Panc1 (cell line): ENCODE data around the gene BNC1.

Experiments
- POLR2AphosphoS5 ChIP-seq: IDR thresholded peaks from 2 replicates; pipeline ENCODE4 v1.6.1; 2012; ENCODE audit warnings: mild to moderate bottlenecking, low read depth, low read length, moderate library complexity
- REST ChIP-seq, 2 experiments: IDR thresholded peaks; 2 replicates each; pipeline ENCODE4 v1.6.1; 2011 to 2012; ENCODE audit warnings: low read depth in 2 of 2, control low read depth in 1 of 2, low read length in 1 of 2, mild to moderate bottlenecking in 1 of 2, moderate library complexity in 1 of 2; ENCODE audit not compliant: insufficient read depth in 1 of 2
- SIN3A ChIP-seq: IDR thresholded peaks from 2 replicates; pipeline ENCODE4 v1.6.1; 2012; ENCODE audit warnings: low read depth, mild to moderate bottlenecking, low read length, moderate library complexity, borderline replicate concordance; ENCODE audit not compliant: insufficient read depth
- TCF7L2 ChIP-seq: IDR thresholded peaks from 2 replicates; pipeline ENCODE4 v1.6.1; 2011; ENCODE audit warnings: mild to moderate bottlenecking, low read depth, low read length, inconsistent platforms
- TF ChIP-seq, protein P1 (sequence below): fragments of 450-650 bp; IDR thresholded peaks from 2 replicates; pipeline ENCODE4 v1.5.1; 2017; ENCODE audit warnings: mild to moderate bottlenecking

DNA sequence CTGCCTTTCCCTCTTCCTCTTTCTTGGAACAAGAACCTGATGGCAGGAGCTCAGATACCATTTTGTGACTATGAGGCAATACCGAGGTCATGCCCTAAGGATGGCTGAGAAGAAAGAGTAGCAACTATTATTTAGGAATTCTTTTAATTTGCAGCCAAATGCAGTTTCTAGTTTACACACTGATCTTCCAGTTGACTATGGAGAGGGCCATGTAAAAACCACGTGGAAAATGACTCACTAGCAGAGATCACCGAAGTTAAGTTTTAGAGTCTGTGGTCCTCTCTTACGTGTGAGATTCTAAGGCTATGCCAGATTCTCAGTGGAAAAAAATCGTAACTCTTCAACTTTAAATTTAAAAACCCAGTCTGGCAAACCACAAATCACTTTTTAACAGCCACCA, 7.8 kb downstream of the BNC1 start:
- TF ChIP-seq, protein P1, sequence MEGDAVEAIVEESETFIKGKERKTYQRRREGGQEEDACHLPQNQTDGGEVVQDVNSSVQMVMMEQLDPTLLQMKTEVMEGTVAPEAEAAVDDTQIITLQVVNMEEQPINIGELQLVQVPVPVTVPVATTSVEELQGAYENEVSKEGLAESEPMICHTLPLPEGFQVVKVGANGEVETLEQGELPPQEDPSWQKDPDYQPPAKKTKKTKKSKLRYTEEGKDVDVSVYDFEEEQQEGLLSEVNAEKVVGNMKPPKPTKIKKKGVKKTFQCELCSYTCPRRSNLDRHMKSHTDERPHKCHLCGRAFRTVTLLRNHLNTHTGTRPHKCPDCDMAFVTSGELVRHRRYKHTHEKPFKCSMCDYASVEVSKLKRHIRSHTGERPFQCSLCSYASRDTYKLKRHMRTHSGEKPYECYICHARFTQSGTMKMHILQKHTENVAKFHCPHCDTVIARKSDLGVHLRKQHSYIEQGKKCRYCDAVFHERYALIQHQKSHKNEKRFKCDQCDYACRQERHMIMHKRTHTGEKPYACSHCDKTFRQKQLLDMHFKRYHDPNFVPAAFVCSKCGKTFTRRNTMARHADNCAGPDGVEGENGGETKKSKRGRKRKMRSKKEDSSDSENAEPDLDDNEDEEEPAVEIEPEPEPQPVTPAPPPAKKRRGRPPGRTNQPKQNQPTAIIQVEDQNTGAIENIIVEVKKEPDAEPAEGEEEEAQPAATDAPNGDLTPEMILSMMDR, result no peak
- TF ChIP-seq REST (IDR thresholded peaks at IDR 0.05; ENCODE audit: insufficient read depth in 1 of 2, low read depth in 2 of 2, low read length in 1 of 2), result no peak
- no peak for TF ChIP-seq POLR2AphosphoS5
- TF ChIP-seq SIN3A, result no peak
- TF ChIP-seq TCF7L2, result no peak
